A549 (cell line): Measurements from ENCODE around the gene ZNF365. TPM values are rescaled to one million over a fixed set of nuclear protein-coding genes. Genes with fewer than 3 reads are reported as not detected.

Source experiments
- ATAC-seq, 2 experiments: fragments of 200-7000 bp in 1 of 2; fragments of >200 bp in 1 of 2; cut with Nextera tagmentation in 1 of 2; cut with Tn5 transposase in 1 of 2; 3 replicates each; pipeline versions ENCODE4 v1.8.0 to v1.9.1; 2018 to 2020; ENCODE audit warnings: mild to moderate bottlenecking in 1 of 2, moderate library complexity in 1 of 2
- CTCF ChIA-PET: fragments of 300-600 bp; sonication (Branson Sonifier 250); formaldehyde crosslinking; extraction: SDS; loops from one replicate; lab custom pipeline; 2021; ENCODE audit warnings: antibody characterized with exemption, inconsistent platforms; lab: Yijun Ruan, JAX
- POLR2A ChIA-PET: fragments of 350-600 bp; formaldehyde crosslinking; extraction: SDS; loops from one replicate; lab custom pipeline; 2021; ENCODE audit warnings: antibody characterized with exemption, inconsistent platforms; lab: Yijun Ruan, JAX
- DNase-seq, 2 experiments: peaks; one replicate each; pipeline versions ENCODE4 v3.0.0 to v3.0.0-alpha.2; 2011 to 2016; ENCODE audit warnings: low read depth in 1 of 2, low spot score in 1 of 2
- FAIRE-seq: peaks from 2 replicates; lab custom pipeline; 2011; peaks lifted over from hg19 to GRCh38; lab: Jason Lieb, UNC
- H3K27ac ChIP-seq, 2 experiments: fragments of >200 bp; sonication (Bioruptor Twin); formaldehyde crosslinking; 3 replicates each; pipeline ENCODE4 v1.5.1; 2016 to 2017
- H3K4me1 ChIP-seq: fragments of >200 bp; sonication (Bioruptor Twin); formaldehyde crosslinking; 3 replicates; pipeline ENCODE4 v1.6.1; 2016
- H3K4me2 ChIP-seq: fragments of >200 bp; sonication (Bioruptor Twin); formaldehyde crosslinking; 3 replicates; pipeline ENCODE4 v1.6.1; 2016
- H3K4me3 ChIP-seq: fragments of >200 bp; sonication (Bioruptor Twin); formaldehyde crosslinking; 3 replicates; pipeline ENCODE4 v1.5.1; 2016
- H3K9me3 ChIP-seq: fragments of >200 bp; sonication (Bioruptor Twin); formaldehyde crosslinking; 3 replicates; pipeline ENCODE4 v1.6.1; 2016
- BCL3 ChIP-seq: fragments of >200 bp; sonication (Bioruptor Twin); formaldehyde crosslinking; IDR thresholded peaks from 3 replicates; pipeline ENCODE4 v1.6.1; 2016
- CBX8 ChIP-seq: fragments of 200-600 bp; sonication (generic); IDR thresholded peaks from 2 replicates; pipeline ENCODE4 v1.6.1; 2016
- CHD2 ChIP-seq: fragments of 150-350 bp; IDR thresholded peaks from 2 replicates; pipeline ENCODE4 v1.6.1; 2014; ENCODE audit warnings: low read length; ENCODE audit not compliant: partially characterized antibody
- EHMT2 ChIP-seq: fragments of 200-600 bp; sonication (generic); IDR thresholded peaks from 2 replicates; pipeline ENCODE4 v1.6.1; 2016; ENCODE audit warnings: antibody characterized with exemption, low read depth, mild to moderate bottlenecking, moderate library complexity
- EP300 ChIP-seq, 2 experiments: fragments of >200 bp; sonication (Bioruptor Twin); formaldehyde crosslinking; IDR thresholded peaks; 2 replicates in 1 of 2; 3 replicates in 1 of 2; pipeline ENCODE4 v1.6.1; 2016 to 2017
- FOSB ChIP-seq: fragments of 250-450 bp; sonication (Bioruptor Pico); IDR thresholded peaks from 2 replicates; pipeline ENCODE4 v1.5.0; 2020; ENCODE audit warnings: mild to moderate bottlenecking, moderate library complexity
- FOXS1 ChIP-seq: fragments of 250-450 bp; sonication (Bioruptor Pico); IDR thresholded peaks from 2 replicates; pipeline ENCODE4 v1.5.0; 2020; ENCODE audit warnings: mild to moderate bottlenecking, moderate library complexity
- GATA3 ChIP-seq: IDR thresholded peaks from 2 replicates; pipeline ENCODE4 v1.6.1; 2012; ENCODE audit warnings: borderline replicate concordance
- HDAC2 ChIP-seq: fragments of 200-600 bp; sonication (generic); IDR thresholded peaks from 2 replicates; pipeline ENCODE4 v1.6.1; 2016
- HOXA7 ChIP-seq: fragments of 250-450 bp; sonication (Bioruptor Pico); IDR thresholded peaks from 2 replicates; pipeline ENCODE4 v1.5.0; 2020; ENCODE audit warnings: mild to moderate bottlenecking, moderate library complexity
- HOXB5 ChIP-seq: fragments of 250-450 bp; sonication (Bioruptor Pico); IDR thresholded peaks from 2 replicates; pipeline ENCODE4 v1.5.0; 2020; ENCODE audit warnings: mild to moderate bottlenecking, moderate library complexity
- JUN ChIP-seq, 2 experiments: fragments of >200 bp; sonication (Bioruptor Twin); formaldehyde crosslinking; IDR thresholded peaks; 2 replicates in 1 of 2; 3 replicates in 1 of 2; pipeline ENCODE4 v1.6.1; 2016 to 2017
- JUNB ChIP-seq: fragments of >200 bp; sonication (Bioruptor Twin); formaldehyde crosslinking; IDR thresholded peaks from 2 replicates; pipeline ENCODE4 v1.6.1; 2016
- KDM5A ChIP-seq: fragments of 200-600 bp; sonication (generic); IDR thresholded peaks from 2 replicates; pipeline ENCODE4 v1.6.1; 2016; ENCODE audit warnings: antibody characterized with exemption, mild to moderate bottlenecking
- MAFK ChIP-seq: fragments of 450-650 bp; IDR thresholded peaks from 2 replicates; pipeline ENCODE4 v1.6.1; 2014; ENCODE audit not compliant: partially characterized antibody
- MAZ ChIP-seq: fragments of 150-350 bp; IDR thresholded peaks from 2 replicates; pipeline ENCODE4 v1.6.1; 2014; ENCODE audit warnings: antibody characterized with exemption, low read depth, low read length, borderline replicate concordance
- MYC ChIP-seq: IDR thresholded peaks from 2 replicates; pipeline ENCODE4 v1.6.1; 2012; ENCODE audit warnings: mild to moderate bottlenecking, inconsistent platforms, low read length, improper control_type of control experiment, borderline replicate concordance
- RAD21 ChIP-seq, 2 experiments: fragments of >200 bp in 1 of 2; sonication (Bioruptor Twin) in 1 of 2; formaldehyde crosslinking in 1 of 2; IDR thresholded peaks in 1 of 2; conservative IDR thresholded peaks in 1 of 2; 2 replicates in 1 of 2; 3 replicates in 1 of 2; pipeline ENCODE4 v1.6.1; 2012 to 2018; ENCODE audit warnings: inconsistent platforms in 1 of 2
- RARB ChIP-seq: fragments of 250-450 bp; sonication (Bioruptor Pico); IDR thresholded peaks from 2 replicates; pipeline ENCODE4 v1.8.0; 2021; ENCODE audit warnings: mild to moderate bottlenecking, moderate library complexity
- REST ChIP-seq: fragments of 200-600 bp; sonication (generic); IDR thresholded peaks from 2 replicates; pipeline ENCODE4 v1.6.1; 2016; ENCODE audit warnings: antibody characterized with exemption, mild to moderate bottlenecking, moderate library complexity
- RFX5 ChIP-seq: fragments of 450-650 bp; IDR thresholded peaks from 2 replicates; pipeline ENCODE4 v1.7.1; 2014; ENCODE audit warnings: antibody characterized with exemption, mild to moderate bottlenecking, moderate library complexity
- TFCP2L1 ChIP-seq: fragments of 250-450 bp; sonication (Bioruptor Pico); IDR thresholded peaks from 2 replicates; pipeline ENCODE4 v1.5.0; 2021; ENCODE audit warnings: mild to moderate bottlenecking
- ZC3H11A ChIP-seq: fragments of 450-650 bp; IDR thresholded peaks from 2 replicates; pipeline ENCODE4 v1.6.1; 2014; ENCODE audit warnings: antibody characterized with exemption, mild to moderate bottlenecking
- ZFP36 ChIP-seq: fragments of 450-650 bp; IDR thresholded peaks from 2 replicates; pipeline ENCODE4 v1.6.1; 2014; ENCODE audit warnings: borderline replicate concordance; ENCODE audit not compliant: partially characterized antibody
- ZSCAN20 ChIP-seq: fragments of 250-450 bp; sonication (Bioruptor Pico); IDR thresholded peaks from 2 replicates; pipeline ENCODE4 v1.8.0; 2022; ENCODE audit warnings: mild to moderate bottlenecking, moderate library complexity
- WGBS: methylation state at CpG from one replicate; pipeline ENCODE4 v1.1.6; 2017; ENCODE audit errors: missing lambda C conversion rate; 5-methylcytosine and 5-hydroxymethylcytosine counted together
- polyA plus RNA-seq, 4 experiments: library from polyadenylated mRNA; depleted of rRNA in 3 of 4; stranded (reverse); fragments of >200 nt; fragmentation: RNase III in 1 of 4; extraction: RNeasy Plus Mini Kit Qiagen cat#74134 plus additional on column Dnase treatment in 1 of 4; gene quantifications; 2 replicates in 3 of 4; 3 replicates in 1 of 4; pipeline ENCODE4 v1.2.3, GENCODE V29; 2011 to 2017

ZNF365 gene
- polyA plus RNA-seq, 2 of the 4 experiments (the other 2 are of a cell fraction): 1.3 to 1.5 TPM

GRCh38 chr10:62395892-62396291 lies 21.7 kb downstream of the ZNF365 start:
- POLR2A ChIA-PET: no interaction called here
- ATAC-seq: no peak
- TF ChIP-seq RFX5: no peak
- TF ChIP-seq RARB (CRISPR knock-in tag): no peak
- TF ChIP-seq GATA3: no peak
- no peak for TF ChIP-seq BCL3
- TF ChIP-seq HDAC2: no peak
- TF ChIP-seq RAD21 (conservative IDR thresholded peaks at IDR 0.05 in 1 of 2, IDR thresholded peaks at IDR 0.05 in 1 of 2): no peak
- no peak for TF ChIP-seq KDM5A
- TF ChIP-seq HOXB5 (CRISPR knock-in tag): no peak

GRCh38 chr10:62396864-62397263 lies 22.7 kb downstream of the ZNF365 start:
- no peak for ATAC-seq
- 71% methylated on average over 3 of the region's 3 CpGs for WGBS
- POLR2A ChIA-PET: no interaction called here

More at GRCh38 chr10:62395892-62396291, 21.7 kb downstream of the ZNF365 start:
- no peaks in the 10 kb centered on the region for H3K4me1 ChIP-seq
- CTCF ChIA-PET: no interaction called here
- H3K27ac ChIP-seq: no peak overlapping the region
- FAIRE-seq (no peak), DNase-seq (no peak)
- H3K9me3 ChIP-seq: no peaks in the 10 kb centered on the region
- WGBS: 55% methylated on average over 1 of the region's 1 CpG
- H3K4me2 ChIP-seq: no peak overlapping the region
- no peak overlapping the region for H3K4me3 ChIP-seq

GRCh38 chr10:62399211-62399610 lies 25.0 kb downstream of the ZNF365 start:
- ATAC-seq: no peak
- no peak overlapping the region for H3K4me3 ChIP-seq
- 86% methylated on average over 5 of the region's 5 CpGs for WGBS
- TF ChIP-seq JUN (IDR thresholded peaks at IDR 0.05) (no peak), MAFK (no peak), EHMT2 (no peak), ZFP36 (no peak), BCL3 (no peak), FOSB (CRISPR knock-in tag) (no peak), EP300 (IDR thresholded peaks at IDR 0.05) (no peak)
- DNase-seq: no peak
- CTCF ChIA-PET: interaction anchor here (1.0 kb wide), 1 partner anchor 10 kb away, joined by 3 read pairs; no protein-coding TSS in a partner anchor
- H3K4me1 ChIP-seq: no peaks in the 10 kb centered on the region
- POLR2A ChIA-PET: no interaction called here
- H3K4me2 ChIP-seq: no peak overlapping the region
- no peak overlapping the region for H3K27ac ChIP-seq
- no peaks in the 10 kb centered on the region for H3K9me3 ChIP-seq
- FAIRE-seq: no peak

More at GRCh38 chr10:62396864-62397263, 22.7 kb downstream of the ZNF365 start:
- Histone ChIP-seq H3K27ac (no peak overlapping the region), H3K4me1 (no peaks in the 10 kb centered on the region), H3K4me2 (no peak overlapping the region), H3K9me3 (no peaks in the 10 kb centered on the region), H3K4me3 (no peak overlapping the region)
- DNase-seq (no peak), FAIRE-seq (no peak)
- CTCF ChIA-PET: no interaction called here
- TF ChIP-seq EHMT2: no peak
- TF ChIP-seq FOXS1: no peak

GRCh38 chr10:62402508-62402907 lies 28.3 kb downstream of the ZNF365 start:
- ChIA-PET POLR2A (no interaction called here), CTCF (no interaction called here)
- DNase-seq (no peak), ATAC-seq (no peak), FAIRE-seq (no peak)
- no peak overlapping the region for H3K4me2 ChIP-seq
- H3K4me3 ChIP-seq: no peak overlapping the region
- H3K27ac ChIP-seq: no peak overlapping the region
- H3K9me3 ChIP-seq: peaks cover 5% of the 10 kb centered on the region; the same call in 1 of the 3 replicates
- no peaks in the 10 kb centered on the region for H3K4me1 ChIP-seq
- TF ChIP-seq HOXA7 (CRISPR knock-in tag) (no peak), JUNB (no peak), CBX8 (no peak), RARB (CRISPR knock-in tag) (no peak), ZSCAN20 (CRISPR knock-in tag) (no peak), ZFP36 (no peak), REST (no peak), CHD2 (no peak), TFCP2L1 (no peak), EP300 (IDR thresholded peaks at IDR 0.05) (no peak), MYC (no peak), MAZ (no peak), EHMT2 (no peak), ZC3H11A (no peak)
